Measurements from ENCODE around the gene LIMD2.

DNA sequence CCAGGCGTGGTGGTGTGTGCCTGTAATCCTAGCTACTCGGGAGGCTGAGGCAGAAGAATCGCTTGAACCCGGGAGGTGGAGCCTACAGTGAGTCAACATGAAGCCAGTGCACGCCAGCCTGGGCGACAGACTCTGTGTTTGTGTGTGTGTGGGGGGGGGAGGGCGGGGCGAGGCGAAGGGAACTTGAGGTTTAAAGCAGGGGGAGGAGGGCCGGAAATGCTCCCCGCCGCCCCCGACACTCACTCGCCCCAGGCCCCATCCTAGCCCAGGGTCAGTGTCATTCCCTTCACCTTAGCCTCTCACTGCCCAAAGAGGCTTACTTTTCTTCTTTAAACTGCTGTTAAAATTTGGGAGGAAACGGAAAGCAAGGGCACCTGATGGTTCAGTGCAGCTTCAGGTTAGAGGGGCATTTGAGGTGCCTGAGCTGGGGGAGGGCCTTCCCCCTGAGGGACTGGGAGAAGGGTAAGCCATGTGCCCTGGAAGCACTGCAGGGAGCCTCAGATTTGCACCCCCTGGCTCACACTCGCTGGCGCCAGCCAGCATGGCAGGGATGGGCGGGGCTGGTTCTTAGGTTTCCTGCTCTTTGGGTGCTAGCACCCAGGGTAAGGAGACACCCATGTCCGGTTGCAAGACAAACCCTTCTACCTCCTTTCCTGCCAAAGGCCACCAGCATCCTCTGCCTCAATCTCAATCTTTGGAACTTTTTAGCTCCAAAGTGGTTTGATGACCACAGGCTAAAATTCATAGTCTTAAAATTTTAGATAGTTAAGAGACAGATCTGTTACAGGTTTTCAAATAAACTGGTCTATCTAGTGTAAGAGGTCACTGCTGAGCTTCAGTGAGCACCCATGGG, 2.2 kb upstream of the LIMD2 start:
- TF ChIP-seq EZH2 (IDR thresholded peaks at IDR 0.05; ENCODE audit: low read length, unreplicated experiment) (no peak), CTCF (conservative IDR thresholded peaks at IDR 0.05; ENCODE audit: low read depth, low read length) (no peak), EZH2phosphoT487 (IDR thresholded peaks at IDR 0.05; ENCODE audit: borderline replicate concordance, low read length) (no peak)

Measured in PC-3 (cell line).